H1 (cell line): ENCODE measurements around the gene ZNF20. TPM values are rescaled to one million over a fixed set of nuclear protein-coding genes. Genes with fewer than 3 reads are reported as not detected.

ENCODE experiments used
- CTCF ChIA-PET: fragments of 300-600 bp; sonication (Branson Sonifier 250); formaldehyde crosslinking; loops from one replicate; lab custom pipeline; 2021; ENCODE audit not compliant: partially characterized antibody; lab: Charles Lee
- POLR2A ChIA-PET: fragments of 300-600 bp; sonication (Branson Sonifier 250); formaldehyde crosslinking; loops from one replicate; lab custom pipeline; 2021; ENCODE audit warnings: inconsistent platforms; ENCODE audit not compliant: partially characterized antibody; lab: Charles Lee
- DNase-seq, 2 experiments: peaks; one replicate each; pipeline versions ENCODE4 v3.0.0 to v3.0.0-alpha.2; 2010 to 2022; ENCODE audit warnings: low spot score in 2 of 2, low read depth in 1 of 2, mixed read lengths in 1 of 2
- FAIRE-seq: peaks from 2 replicates; lab custom pipeline; 2011; peaks lifted over from hg19 to GRCh38; lab: Jason Lieb, UNC
- H2AFZ ChIP-seq: 2 replicates; pipeline ENCODE4 v1.8.1; 2012; ENCODE audit warnings: low read length, inconsistent platforms
- H2AK5ac ChIP-seq: 2 replicates; pipeline ENCODE4 v1.6.1; 2013; ENCODE audit warnings: low read depth, low read length
- H2BK120ac ChIP-seq: replicated peaks from 2 replicates; pipeline ENCODE3; 2013; ENCODE audit warnings: low read depth, low read length, inconsistent platforms
- H2BK12ac ChIP-seq: 2 replicates; pipeline ENCODE4 v1.6.1; 2013; ENCODE audit warnings: low read depth, low read length
- H2BK15ac ChIP-seq: 2 replicates; pipeline ENCODE4 v1.6.1; 2013; ENCODE audit warnings: low read length
- H2BK20ac ChIP-seq: 2 replicates; pipeline ENCODE4 v1.6.1; 2013; ENCODE audit warnings: low read length
- H2BK5ac ChIP-seq: 2 replicates; pipeline ENCODE4 v1.6.1; 2013; ENCODE audit warnings: low read depth, low read length
- H3K14ac ChIP-seq: 2 replicates; pipeline ENCODE4 v1.6.1; 2013; ENCODE audit warnings: inconsistent platforms; ENCODE audit not compliant: insufficient read length
- H3K18ac ChIP-seq: 2 replicates; pipeline ENCODE4 v1.6.1; 2013; ENCODE audit warnings: low read length; ENCODE audit errors: extremely low read depth
- H3K23ac ChIP-seq: 2 replicates; pipeline ENCODE4 v1.6.1; 2013; ENCODE audit warnings: inconsistent platforms; ENCODE audit not compliant: insufficient read length
- H3K23me2 ChIP-seq: 2 replicates; pipeline ENCODE4 v1.6.1; 2013; ENCODE audit warnings: low read depth, low read length
- H3K27ac ChIP-seq: 2 replicates; pipeline ENCODE4 v1.6.1; 2011; ENCODE audit warnings: low read depth, low read length, inconsistent platforms
- H3K27me3 ChIP-seq, 4 experiments: replicated peaks in 1 of 4; 1 replicate in 1 of 4; 2 replicates in 3 of 4; pipeline versions ENCODE4 v1.6.1 to v1.8.1; 2011 to 2013; ENCODE audit warnings: low read length in 3 of 4, mild to moderate bottlenecking in 3 of 4, inconsistent platforms in 2 of 4, mixed read lengths in 2 of 4, moderate library complexity in 1 of 4; ENCODE audit not compliant: control insufficient read depth in 3 of 4, insufficient read depth in 3 of 4; ENCODE audit errors: extremely low read depth in 1 of 4
- H3K36me3 ChIP-seq, 4 experiments: 2 replicates each; pipeline versions ENCODE4 v1.6.1 to v1.8.1; 2011 to 2013; ENCODE audit warnings: mild to moderate bottlenecking in 4 of 4, low read length in 3 of 4, moderate library complexity in 2 of 4, control low read depth in 1 of 4, inconsistent platforms in 1 of 4; ENCODE audit not compliant: insufficient read depth in 4 of 4, control insufficient read depth in 2 of 4
- H3K4ac ChIP-seq: replicated peaks from 2 replicates; pipeline ENCODE3; 2013; ENCODE audit warnings: low read length, low read depth, mixed read lengths, inconsistent platforms; ENCODE audit not compliant: insufficient read length
- H3K4me1 ChIP-seq, 4 experiments: replicated peaks in 1 of 4; 1 replicate in 1 of 4; 2 replicates in 3 of 4; pipeline versions ENCODE4 v1.6.1 to v1.8.1; 2011 to 2013; ENCODE audit warnings: low read length in 3 of 4, inconsistent platforms in 2 of 4, mixed read lengths in 1 of 4; ENCODE audit not compliant: insufficient read depth in 4 of 4, control insufficient read depth in 3 of 4
- H3K4me2 ChIP-seq, 2 experiments: 2 replicates each; pipeline versions ENCODE4 v1.6.1 to v1.8.1; 2011 to 2013; ENCODE audit warnings: low read depth in 2 of 2, low read length in 2 of 2, control low read depth in 1 of 2, inconsistent platforms in 1 of 2, mild to moderate bottlenecking in 1 of 2; ENCODE audit not compliant: insufficient read depth in 1 of 2
- H3K4me3 ChIP-seq, 4 experiments: fragments of 200-600, 300-600 bp in 1 of 4; sonication (generic), shearing (Covaris generic), sonication (Bioruptor Twin) in 1 of 4; 2 replicates each; pipeline versions ENCODE4 v1.5.1 to v1.8.1; 2011 to 2016; ENCODE audit warnings: low read length in 4 of 4, low read depth in 3 of 4, control low read depth in 2 of 4, inconsistent platforms in 2 of 4, mild to moderate bottlenecking in 2 of 4, mixed read lengths in 1 of 4, moderate library complexity in 1 of 4; ENCODE audit not compliant: insufficient read depth in 2 of 4; ENCODE audit errors: extremely low read depth in 1 of 4
- H3K56ac ChIP-seq: replicated peaks from 2 replicates; pipeline ENCODE3; 2013; ENCODE audit warnings: low read depth, mild to moderate bottlenecking, mixed read lengths, low read length, inconsistent platforms; ENCODE audit not compliant: insufficient read length
- H3K79me1 ChIP-seq: 2 replicates; pipeline ENCODE4 v1.6.1; 2013; ENCODE audit warnings: low read depth, low read length, control low read depth
- H3K79me2 ChIP-seq, 2 experiments: 2 replicates each; pipeline versions ENCODE4 v1.6.1 to v1.8.1; 2012 to 2013; ENCODE audit warnings: low read length in 2 of 2, mild to moderate bottlenecking in 2 of 2, inconsistent platforms in 1 of 2; ENCODE audit not compliant: insufficient read depth in 2 of 2, control insufficient read depth in 1 of 2
- H3K9ac ChIP-seq, 4 experiments: replicated peaks in 1 of 4; 1 replicate in 1 of 4; 2 replicates in 3 of 4; pipeline versions ENCODE4 v1.6.1 to v1.8.1; 2011 to 2013; ENCODE audit warnings: low read depth in 3 of 4, low read length in 3 of 4, control low read depth in 2 of 4, mild to moderate bottlenecking in 2 of 4, moderate library complexity in 2 of 4, inconsistent platforms in 1 of 4; ENCODE audit errors: extremely low read depth in 1 of 4
- H3K9me3 ChIP-seq, 2 experiments: 2 replicates each; pipeline versions ENCODE4 v1.6.1 to v1.8.1; 2012 to 2013; ENCODE audit warnings: mild to moderate bottlenecking in 2 of 2, moderate library complexity in 2 of 2, control low read depth in 1 of 2, inconsistent platforms in 1 of 2, low read depth in 1 of 2, low read length in 1 of 2, mixed read lengths in 1 of 2; ENCODE audit not compliant: insufficient read depth in 2 of 2
- H4K20me1 ChIP-seq, 2 experiments: replicated peaks in 1 of 2; 2 replicates each; pipeline versions ENCODE3 to v1.8.1; 2011 to 2013; ENCODE audit warnings: inconsistent platforms in 2 of 2, low read length in 2 of 2, mild to moderate bottlenecking in 1 of 2; ENCODE audit not compliant: insufficient read depth in 2 of 2, control insufficient read depth in 1 of 2
- H4K5ac ChIP-seq: 2 replicates; pipeline ENCODE4 v1.6.1; 2013; ENCODE audit warnings: low read length, low read depth, mixed read lengths, inconsistent platforms; ENCODE audit not compliant: insufficient read length
- H4K8ac ChIP-seq: 2 replicates; pipeline ENCODE4 v1.8.0; 2013; ENCODE audit warnings: mild to moderate bottlenecking, moderate library complexity, low read length, inconsistent platforms; ENCODE audit not compliant: insufficient read depth; ENCODE audit errors: extremely low read depth
- H4K91ac ChIP-seq: replicated peaks from 2 replicates; pipeline ENCODE3; 2013; ENCODE audit warnings: low read length, mixed read lengths, inconsistent platforms; ENCODE audit not compliant: insufficient read length
- CHD1 ChIP-seq: IDR thresholded peaks from 2 replicates; pipeline ENCODE4 v1.6.1; 2012; ENCODE audit warnings: low read depth, low read length, improper control_type of control experiment
- CTBP2 ChIP-seq: IDR thresholded peaks from 2 replicates; pipeline ENCODE4 v1.7.0; 2011; ENCODE audit warnings: borderline replicate concordance, mild to moderate bottlenecking, moderate library complexity, mixed read lengths, low read length; ENCODE audit not compliant: insufficient read depth, insufficient read length
- FOSL1 ChIP-seq: IDR thresholded peaks from 2 replicates; pipeline ENCODE4 v1.6.1; 2011; ENCODE audit warnings: mild to moderate bottlenecking, low read depth, low read length, moderate library complexity; ENCODE audit not compliant: insufficient read depth
- KDM1A ChIP-seq: fragments of 200-600, 300-600 bp; sonication (generic); IDR thresholded peaks from 2 replicates; pipeline ENCODE4 v1.7.1; 2016; ENCODE audit warnings: mild to moderate bottlenecking, low read length, borderline replicate concordance
- KDM4A ChIP-seq: IDR thresholded peaks from one replicate; pipeline ENCODE4 v1.7.1; 2012; ENCODE audit warnings: low read depth, mild to moderate bottlenecking, moderate library complexity, low read length, inconsistent platforms; ENCODE audit not compliant: severe bottlenecking
- SP2 ChIP-seq: IDR thresholded peaks from 2 replicates; pipeline ENCODE4 v1.6.1; 2012; ENCODE audit warnings: mild to moderate bottlenecking, low read length, inconsistent platforms
- SP4 ChIP-seq: IDR thresholded peaks from 2 replicates; pipeline ENCODE4 v1.6.1; 2012; ENCODE audit warnings: low read length, inconsistent platforms
- TEAD4 ChIP-seq: IDR thresholded peaks from 2 replicates; pipeline ENCODE4 v1.6.1; 2012; ENCODE audit warnings: low read depth, low read length, inconsistent platforms, mixed read lengths
- ZNF274 ChIP-seq: IDR thresholded peaks from 2 replicates; pipeline ENCODE4 v1.7.0; 2012; ENCODE audit warnings: low read length, borderline replicate concordance; ENCODE audit errors: extremely low read depth
- WGBS, 2 experiments: shearing (Covaris generic) in 1 of 2; methylation state at CpG; one replicate each; pipeline versions ENCODE4 v1.1.6 to v1.1.7; 2013 to 2015; ENCODE audit warnings: low lambda C conversion rate in 2 of 2, mixed read lengths in 2 of 2, inconsistent platforms in 1 of 2, low coverage in 1 of 2, missing lambda C conversion rate in 1 of 2; ENCODE audit not compliant: insufficient replicate concordance in 2 of 2, insufficient coverage in 1 of 2, insufficient read length in 1 of 2; ENCODE audit errors: extremely low coverage in 1 of 2, missing lambda C conversion rate in 1 of 2; 5-methylcytosine and 5-hydroxymethylcytosine counted together
- polyA plus RNA-seq, 7 experiments: library from polyadenylated mRNA; depleted of rRNA in 3 of 7; stranded (reverse) in 5 of 7; unstranded in 2 of 7; fragments of >200 nt in 5 of 7; fragments of 200-250 nt in 2 of 7; gene quantifications; 1 replicate in 5 of 7; 2 replicates in 1 of 7; 4 replicates in 1 of 7; pipeline versions ENCODE4 v1.2.1 to v1.2.3, GENCODE V29; 2011 to 2013; ENCODE audit warnings: missing spikeins in 2 of 7, mixed read lengths in 2 of 7
- total RNA-seq: library from RNA; stranded (reverse); fragmentation: NEBNext Ultra II Directional; extraction: Animal tissue kit (Norgen Biotek cat#: 25700); gene quantifications from 2 replicates; pipeline ENCODE4 v1.2.1, GENCODE V29; 2021
- TF ChIP-seq, protein P1 (sequence below): IDR thresholded peaks from 2 replicates; pipeline ENCODE4 v1.6.1; 2012; ENCODE audit warnings: inconsistent platforms

The ZNF20 gene
- total and polyA plus RNA-seq, 2 of the 8 experiments (the other 6 are each of a cell fraction or from before 2014, with no cell fraction given), result 1.6 to 9.0 TPM

DNA sequence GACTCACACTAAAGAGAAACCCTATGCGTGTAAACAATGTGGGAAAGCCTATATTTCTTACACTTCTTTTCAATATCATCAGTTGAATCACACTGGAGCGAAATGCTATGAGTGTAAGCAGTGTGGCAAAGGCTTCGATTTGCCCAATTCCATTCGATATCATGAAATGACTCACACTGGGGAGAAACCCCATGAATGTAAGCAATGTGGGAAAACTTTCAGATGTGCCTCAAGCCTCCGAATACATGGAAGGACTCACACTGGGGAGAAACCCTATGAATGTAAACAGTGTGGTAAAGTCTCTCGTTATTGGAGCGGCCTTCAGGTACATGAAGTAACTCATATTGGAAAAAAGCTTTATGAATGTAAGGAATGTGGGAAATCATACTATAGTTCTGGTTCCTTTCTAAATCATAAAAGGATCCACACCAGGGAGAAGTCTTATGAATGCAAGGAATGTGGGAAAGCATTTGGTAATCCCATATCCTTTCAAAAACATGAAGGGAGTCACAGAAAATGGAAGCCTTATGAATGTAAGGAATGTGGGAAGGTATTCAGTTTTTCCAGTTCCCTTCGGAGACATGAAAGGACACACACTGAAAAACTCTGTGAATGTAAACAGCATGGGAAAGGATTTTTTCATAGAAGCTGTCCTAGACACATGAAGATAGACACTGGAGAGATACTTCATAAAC is 28.1 kb downstream of the ZNF20 start:
- H3K4me2 ChIP-seq, result no peak overlapping the region
- peak overlapping the region in 1 of 4 experiments; percentile 26; a peak in 1 of 8 replicates for H3K4me3 ChIP-seq
- peaks cover 0 to 14% of the 10 kb centered on the region in 2 experiments; a peak in 2 of 4 replicates for H3K79me2 ChIP-seq
- no peak overlapping the region for H2BK120ac ChIP-seq
- no peaks in the 10 kb centered on the region for H3K27me3 ChIP-seq
- H2BK12ac ChIP-seq, result no peak overlapping the region
- no peak overlapping the region for H4K8ac ChIP-seq
- no peaks in the 10 kb centered on the region for H3K23me2 ChIP-seq
- WGBS, 2 experiments, result 95% methylated on average over 8 of the region's 8 CpGs; no CpG with 5 or more reads in 1 of the 2 experiments
- no peak overlapping the region for H3K23ac ChIP-seq
- no peak overlapping the region for H3K4ac ChIP-seq
- FAIRE-seq (no peak), DNase-seq (no peak)
- TF ChIP-seq CTBP2, result no peak
- no peak for TF ChIP-seq KDM4A
- no peak for TF ChIP-seq ZNF274
- TF ChIP-seq FOSL1, result no peak
- TF ChIP-seq TEAD4, result no peak; the same call in 1 of the 2 replicates
- no peak for TF ChIP-seq SP2
- TF ChIP-seq KDM1A, result no peak
- TF ChIP-seq, protein P1, sequence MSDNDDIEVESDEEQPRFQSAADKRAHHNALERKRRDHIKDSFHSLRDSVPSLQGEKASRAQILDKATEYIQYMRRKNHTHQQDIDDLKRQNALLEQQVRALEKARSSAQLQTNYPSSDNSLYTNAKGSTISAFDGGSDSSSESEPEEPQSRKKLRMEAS, result no peak
- TF ChIP-seq SP4, result no peak
- no peak for TF ChIP-seq CHD1
- no peak overlapping the region for H3K9ac ChIP-seq
- H2BK5ac ChIP-seq, result no peak overlapping the region
- H2BK15ac ChIP-seq, result no peak overlapping the region
- ChIA-PET POLR2A (interaction anchor here (0.6 to 1.8 kb wide), 4 partner anchors 10 to 135 kb away, joined by 3 to 5 read pairs (median 4); partner anchors contain the start of gene ZNF20), CTCF (interaction anchor here (0.6 to 1.6 kb wide), 2 partner anchors 21 to 85 kb away, joined by 3 to 4 read pairs; no protein-coding TSS in a partner anchor)
- H2AK5ac ChIP-seq, result no peak overlapping the region
- H3K79me1 ChIP-seq, result no peaks in the 10 kb centered on the region
- H2BK20ac ChIP-seq, result no peak overlapping the region
- no peak overlapping the region for H4K5ac ChIP-seq
- H3K27ac ChIP-seq, result no peak overlapping the region
- peaks cover 19 to 76% (median 46%) of the 10 kb centered on the region in 4 experiments for H3K36me3 ChIP-seq
- H3K14ac ChIP-seq, result no peak overlapping the region
- H3K18ac ChIP-seq, result no peak overlapping the region
- no peak overlapping the region for H2AFZ ChIP-seq
- H4K20me1 ChIP-seq, result no peaks in the 10 kb centered on the region
- no peak overlapping the region for H4K91ac ChIP-seq
- H3K9me3 ChIP-seq, result peaks cover 53 to 63% of the 10 kb centered on the region in 2 experiments
- H3K56ac ChIP-seq, result no peak overlapping the region
- H3K4me1 ChIP-seq, result no peaks in the 10 kb centered on the region
